K562 (cell line): Measurements from ENCODE around the gene KNOP1.

Experiments
- BRF2 ChIP-seq: IDR thresholded peaks from 3 replicates; pipeline ENCODE4 v1.6.1; 2011; ENCODE audit warnings: borderline replicate concordance, mild to moderate bottlenecking; ENCODE audit not compliant: insufficient read length, insufficient read depth
- CTCF ChIP-seq, 3 experiments: IDR thresholded peaks in 2 of 3; conservative IDR thresholded peaks in 1 of 3; 2 replicates each; pipeline ENCODE4 v1.5.1; 2011 to 2012; ENCODE audit warnings: low read length in 3 of 3, mild to moderate bottlenecking in 3 of 3, control low read depth in 2 of 3, improper control_type of control experiment in 1 of 3, inconsistent platforms in 1 of 3, low read depth in 1 of 3, mixed read lengths in 1 of 3, moderate library complexity in 1 of 3; ENCODE audit not compliant: insufficient read depth in 2 of 3
- EP300 ChIP-seq: IDR thresholded peaks from 2 replicates; pipeline ENCODE4 v1.6.1; 2012; ENCODE audit warnings: low read length, improper control_type of control experiment
- JUNB ChIP-seq: fragments of 450-650 bp; formaldehyde crosslinking; conservative IDR thresholded peaks from 2 replicates; pipeline ENCODE4 v1.4.0; 2020; ENCODE audit warnings: mild to moderate bottlenecking
- MTA3 ChIP-seq: fragments of 450-650 bp; formaldehyde crosslinking; IDR thresholded peaks from 2 replicates; pipeline ENCODE4 v1.6.1; 2017; ENCODE audit warnings: mild to moderate bottlenecking, borderline replicate concordance
- NBN ChIP-seq: fragments of 450-650 bp; IDR thresholded peaks from 2 replicates; pipeline ENCODE4 v1.6.1; 2016; ENCODE audit warnings: low read depth, mild to moderate bottlenecking
- NFYB ChIP-seq: IDR thresholded peaks from 2 replicates; pipeline ENCODE4 v1.6.1; 2011; ENCODE audit warnings: mild to moderate bottlenecking, moderate library complexity; ENCODE audit not compliant: insufficient read length; ENCODE audit errors: extremely low read depth
- POLR2G ChIP-seq: fragments of 200-400 bp; formaldehyde crosslinking; IDR thresholded peaks from 2 replicates; pipeline ENCODE4 v1.6.1; 2017; ENCODE audit warnings: low read depth, mild to moderate bottlenecking, antibody characterized with exemption, low read length, moderate library complexity
- RHOXF2B ChIP-seq: fragments of 250-450 bp; sonication (Bioruptor Pico); conservative IDR thresholded peaks from 2 replicates; pipeline ENCODE4 v1.5.1; 2021
- ZNF280B ChIP-seq: fragments of 250-450 bp; sonication (Bioruptor Pico); IDR thresholded peaks from 2 replicates; pipeline ENCODE4 v1.5.1; 2021; ENCODE audit warnings: mild to moderate bottlenecking
- ZNF778 ChIP-seq: fragments of 450-650 bp; formaldehyde crosslinking; IDR thresholded peaks from 2 replicates; pipeline ENCODE4 v1.4.0; 2020; ENCODE audit warnings: mild to moderate bottlenecking, moderate library complexity

- TF ChIP-seq RHOXF2B (no peak), MTA3 (no peak), NFYB (no peak), BRF2 (no peak), POLR2G (no peak), JUNB (no peak), NBN (no peak), EP300 (no peak), CTCF (IDR thresholded peaks at IDR 0.05 in 2 of 3, conservative IDR thresholded peaks at IDR 0.05 in 1 of 3; ENCODE audit: insufficient read depth in 2 of 3, low read depth in 1 of 3, low read length in 3 of 3) (no peak), ZNF778 (CRISPR knock-in tag) (no peak), ZNF280B (CRISPR knock-in tag) (no peak)
Observed at GRCh38 chr16:19688396-19689024, 29.5 kb downstream of the KNOP1 start.
